NB4 (cell line): ENCODE data around the gene MGAT3.

Source experiments
- POLR2A ChIP-seq: IDR thresholded peaks from 2 replicates; pipeline ENCODE4 v1.6.1; 2011; ENCODE audit warnings: mild to moderate bottlenecking; ENCODE audit not compliant: insufficient read length; ENCODE audit errors: extremely low read depth
- TF ChIP-seq, protein P1 (sequence below): IDR thresholded peaks from one replicate; pipeline ENCODE4 v1.5.1; 2012; ENCODE audit warnings: low read depth, low read length
- TF ChIP-seq, protein P2 (sequence below): IDR thresholded peaks from 2 replicates; pipeline ENCODE4 v1.6.1; 2011; ENCODE audit warnings: low read depth, low read length

DNA sequence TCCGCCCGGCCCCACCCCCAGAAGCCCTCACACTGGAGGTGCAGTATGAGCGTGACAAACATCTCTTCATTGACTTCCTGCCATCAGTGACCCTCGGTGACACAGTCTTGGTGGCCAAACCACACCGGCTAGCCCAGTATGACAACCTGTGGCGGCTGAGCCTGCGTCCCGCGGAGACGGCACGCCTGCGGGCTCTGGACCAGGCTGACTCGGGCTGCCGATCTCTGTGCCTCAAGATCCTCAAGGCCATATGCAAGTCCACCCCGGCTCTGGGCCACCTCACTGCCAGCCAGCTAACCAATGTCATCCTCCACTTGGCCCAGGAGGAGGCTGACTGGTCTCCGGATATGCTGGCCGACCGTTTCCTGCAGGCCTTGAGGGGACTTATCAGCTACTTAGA lies 57.0 kb downstream of the MGAT3 start:
- no peak for TF ChIP-seq POLR2A
- TF ChIP-seq, protein P1, sequence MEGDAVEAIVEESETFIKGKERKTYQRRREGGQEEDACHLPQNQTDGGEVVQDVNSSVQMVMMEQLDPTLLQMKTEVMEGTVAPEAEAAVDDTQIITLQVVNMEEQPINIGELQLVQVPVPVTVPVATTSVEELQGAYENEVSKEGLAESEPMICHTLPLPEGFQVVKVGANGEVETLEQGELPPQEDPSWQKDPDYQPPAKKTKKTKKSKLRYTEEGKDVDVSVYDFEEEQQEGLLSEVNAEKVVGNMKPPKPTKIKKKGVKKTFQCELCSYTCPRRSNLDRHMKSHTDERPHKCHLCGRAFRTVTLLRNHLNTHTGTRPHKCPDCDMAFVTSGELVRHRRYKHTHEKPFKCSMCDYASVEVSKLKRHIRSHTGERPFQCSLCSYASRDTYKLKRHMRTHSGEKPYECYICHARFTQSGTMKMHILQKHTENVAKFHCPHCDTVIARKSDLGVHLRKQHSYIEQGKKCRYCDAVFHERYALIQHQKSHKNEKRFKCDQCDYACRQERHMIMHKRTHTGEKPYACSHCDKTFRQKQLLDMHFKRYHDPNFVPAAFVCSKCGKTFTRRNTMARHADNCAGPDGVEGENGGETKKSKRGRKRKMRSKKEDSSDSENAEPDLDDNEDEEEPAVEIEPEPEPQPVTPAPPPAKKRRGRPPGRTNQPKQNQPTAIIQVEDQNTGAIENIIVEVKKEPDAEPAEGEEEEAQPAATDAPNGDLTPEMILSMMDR: no peak
- TF ChIP-seq, protein P2, sequence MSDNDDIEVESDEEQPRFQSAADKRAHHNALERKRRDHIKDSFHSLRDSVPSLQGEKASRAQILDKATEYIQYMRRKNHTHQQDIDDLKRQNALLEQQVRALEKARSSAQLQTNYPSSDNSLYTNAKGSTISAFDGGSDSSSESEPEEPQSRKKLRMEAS: no peak
